Brain pericyte (primary cell): ENCODE measurements around the gene DDX28.
"Not testable (repeated sequence)": the region's sequence is repeated elsewhere in the genome, so short reads cannot be mapped to it uniquely, and the experiment has no call there.

Experiments
- DNase-seq: peaks from one replicate; pipeline ENCODE4 v3.0.0-alpha.2; 2012; ENCODE audit warnings: low read depth, low spot score

Gene DDX28

DNA sequence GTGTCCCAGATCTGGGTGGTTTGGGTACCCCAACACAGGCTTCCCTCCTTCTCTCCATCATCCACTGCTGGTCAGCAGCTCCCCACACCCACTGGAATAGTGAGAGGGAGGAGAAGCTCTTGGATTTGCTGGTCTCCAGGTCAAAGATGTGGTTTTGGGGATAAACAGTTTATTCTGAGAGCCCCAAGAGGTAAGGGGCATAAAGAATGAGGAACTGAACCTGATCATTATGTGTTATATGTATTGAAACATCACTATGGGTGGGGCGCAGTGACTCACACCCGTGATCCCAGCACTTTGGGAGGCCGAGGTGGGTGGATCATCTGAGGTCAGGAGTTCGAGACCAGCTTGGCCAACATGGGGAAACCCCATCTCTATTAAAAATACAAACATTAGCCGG lies 27.6 kb downstream of the DDX28 start:
- no peak for DNase-seq

DNA sequence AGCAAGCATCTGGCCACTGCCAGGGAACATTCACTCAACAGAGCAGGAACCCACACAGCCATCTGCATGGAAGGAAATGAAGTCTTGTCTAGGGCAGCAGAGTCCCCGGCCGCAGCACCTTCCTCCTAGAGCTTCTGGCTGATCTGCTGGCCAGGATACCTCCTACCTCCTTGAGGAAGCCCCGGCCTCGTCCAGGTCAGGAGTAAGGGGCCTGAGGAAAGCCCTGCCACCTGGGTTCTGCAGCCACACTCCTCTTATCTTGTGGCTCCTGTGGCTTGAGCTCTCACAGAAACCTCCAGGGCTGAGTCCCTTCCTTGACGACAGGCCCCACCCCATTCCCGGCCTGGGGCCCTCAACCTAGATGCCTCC lies 29.0 kb downstream of the DDX28 start:
- DNase-seq, result not testable (repeated sequence)

DNA sequence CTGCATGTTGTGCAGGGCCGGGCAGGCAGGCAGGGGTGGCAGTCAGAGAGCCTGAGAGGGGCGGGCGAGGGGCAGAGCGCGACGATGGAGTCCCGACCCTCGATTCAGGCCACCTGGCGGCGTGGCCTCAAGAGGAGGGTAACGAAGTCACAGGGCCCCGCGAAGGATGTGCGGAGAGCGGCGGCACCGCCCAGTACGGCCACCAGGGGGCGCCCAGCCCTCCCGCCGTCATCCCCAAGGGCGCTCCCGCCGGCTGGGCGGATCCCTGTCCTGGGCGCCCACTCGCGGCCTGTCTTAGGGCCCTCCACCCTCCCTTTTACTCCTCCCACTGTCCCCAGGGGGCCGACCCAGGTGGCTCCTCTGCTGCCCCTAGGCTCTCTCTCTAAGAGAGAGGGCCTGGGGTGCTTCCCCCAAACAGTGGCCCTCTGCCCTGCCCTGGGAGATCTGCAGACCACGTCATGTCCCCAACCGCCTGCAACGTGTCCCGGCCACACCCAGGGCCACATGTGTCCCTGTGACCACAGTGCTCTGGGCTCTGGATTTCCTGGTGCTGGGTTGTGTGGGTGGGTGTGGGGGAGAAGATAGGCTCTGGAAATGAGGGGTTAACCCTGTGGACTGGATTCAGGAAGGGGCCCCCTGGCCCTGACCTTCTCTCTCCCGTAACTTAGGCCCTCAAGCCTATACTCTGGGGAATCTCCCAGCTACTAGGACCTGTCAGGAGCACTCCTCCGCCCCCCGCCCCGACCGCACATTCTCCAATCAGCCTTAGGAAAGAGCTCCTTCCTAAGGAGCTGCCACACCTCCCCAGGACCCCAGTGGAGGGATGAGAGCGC lies 29.6 kb downstream of the DDX28 start:
- DNase-seq, result no peak

DNA sequence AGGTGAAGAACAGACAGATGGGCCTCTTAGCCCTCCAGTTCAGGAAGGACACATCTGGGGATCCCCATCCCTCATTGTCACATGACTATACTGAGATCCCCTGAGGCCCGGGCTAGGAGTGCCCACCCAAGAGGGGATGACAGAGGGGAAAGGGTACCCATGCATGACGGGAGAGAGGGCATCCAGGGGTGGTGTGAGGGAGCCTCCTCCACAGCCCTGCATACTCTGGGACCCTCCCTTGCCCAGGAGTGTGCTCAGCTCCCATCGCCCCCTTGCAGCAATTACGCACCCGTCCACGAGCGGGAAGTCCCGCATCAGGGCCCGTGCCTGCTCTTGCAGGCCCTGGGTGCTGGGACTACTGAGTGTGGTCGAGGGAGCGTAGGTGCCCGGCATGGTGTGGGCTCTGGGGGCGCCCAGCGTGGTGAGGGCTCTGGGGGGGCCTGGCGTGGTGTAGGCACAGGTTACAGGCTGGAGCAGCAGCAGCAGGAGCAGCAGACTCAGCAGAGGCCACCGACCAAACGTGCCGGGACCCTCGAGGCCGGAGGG lies 30.3 kb downstream of the DDX28 start:
- DNase-seq, result no peak

DNA sequence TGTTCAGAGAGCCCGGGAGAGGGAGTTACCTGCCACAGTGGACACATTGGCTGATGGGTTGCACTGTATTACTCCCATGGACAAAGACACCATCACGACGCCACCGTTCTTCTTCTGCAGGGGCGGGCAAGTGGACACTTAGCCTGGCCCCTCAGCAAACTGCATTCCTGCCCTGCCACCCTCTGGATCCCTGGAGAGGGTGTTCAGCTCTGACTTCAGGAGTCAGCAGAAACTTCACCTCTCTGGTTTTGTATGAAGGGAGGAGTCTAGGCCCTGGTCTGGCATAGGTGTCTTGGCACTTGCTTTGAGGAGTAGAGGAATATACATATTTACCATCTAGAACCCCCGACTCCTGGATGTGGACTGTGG lies 33.0 kb downstream of the DDX28 start:
- DNase-seq, result no peak

DNA sequence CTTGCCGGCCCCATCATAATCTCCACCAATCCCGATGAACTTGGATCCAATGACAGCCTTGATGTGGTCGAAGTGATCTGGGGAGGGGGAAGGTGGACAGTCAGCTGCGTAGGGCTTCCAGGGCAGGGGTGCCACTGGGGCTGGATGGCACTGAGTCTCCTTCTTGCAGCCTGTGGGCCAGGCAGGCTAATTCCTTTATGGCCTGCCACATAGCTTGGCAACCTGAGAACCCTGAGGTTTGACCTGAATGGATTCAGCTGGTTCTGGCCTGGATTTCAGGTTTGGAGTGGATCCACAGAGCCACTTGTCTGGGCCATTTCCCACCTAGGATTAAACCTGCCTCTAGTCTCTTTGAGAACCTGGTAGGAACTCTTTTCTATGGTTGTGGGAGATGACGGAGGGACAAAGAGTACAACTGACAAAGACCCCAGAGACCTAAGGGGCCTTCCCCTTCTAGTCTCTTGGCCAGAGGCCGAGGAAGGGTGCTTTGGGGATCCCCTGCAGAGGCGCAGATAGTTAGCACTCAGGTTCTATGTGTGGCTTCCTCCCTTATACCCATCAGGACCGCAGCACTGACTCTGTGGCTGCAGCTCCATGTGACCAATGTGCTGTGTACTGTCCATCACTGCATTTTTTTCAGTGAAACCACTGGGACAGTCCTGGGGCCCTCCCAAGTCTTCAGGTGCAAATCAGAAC lies 33.6 kb downstream of the DDX28 start:
- no peak for DNase-seq

DNA sequence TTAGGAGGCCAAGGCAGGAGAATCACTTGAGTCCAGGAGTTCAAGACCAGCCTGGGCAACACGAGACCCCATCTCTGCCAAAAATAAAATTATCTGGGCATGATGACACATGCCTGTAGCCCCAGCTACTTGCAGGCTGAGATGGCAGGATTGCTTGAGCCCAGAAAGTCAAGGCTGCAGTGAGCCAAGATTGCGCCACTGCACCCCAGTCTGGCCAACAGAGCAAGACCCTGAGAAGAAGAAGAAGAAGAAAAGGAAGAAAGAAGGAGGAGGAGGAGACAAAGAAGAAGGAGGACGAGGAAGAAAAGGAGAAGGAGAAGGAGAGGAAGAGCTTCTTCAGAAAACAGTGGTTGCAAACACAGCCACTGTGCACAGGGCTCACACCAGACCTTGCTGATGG lies 34.4 kb downstream of the DDX28 start:
- DNase-seq, result no peak

DNA sequence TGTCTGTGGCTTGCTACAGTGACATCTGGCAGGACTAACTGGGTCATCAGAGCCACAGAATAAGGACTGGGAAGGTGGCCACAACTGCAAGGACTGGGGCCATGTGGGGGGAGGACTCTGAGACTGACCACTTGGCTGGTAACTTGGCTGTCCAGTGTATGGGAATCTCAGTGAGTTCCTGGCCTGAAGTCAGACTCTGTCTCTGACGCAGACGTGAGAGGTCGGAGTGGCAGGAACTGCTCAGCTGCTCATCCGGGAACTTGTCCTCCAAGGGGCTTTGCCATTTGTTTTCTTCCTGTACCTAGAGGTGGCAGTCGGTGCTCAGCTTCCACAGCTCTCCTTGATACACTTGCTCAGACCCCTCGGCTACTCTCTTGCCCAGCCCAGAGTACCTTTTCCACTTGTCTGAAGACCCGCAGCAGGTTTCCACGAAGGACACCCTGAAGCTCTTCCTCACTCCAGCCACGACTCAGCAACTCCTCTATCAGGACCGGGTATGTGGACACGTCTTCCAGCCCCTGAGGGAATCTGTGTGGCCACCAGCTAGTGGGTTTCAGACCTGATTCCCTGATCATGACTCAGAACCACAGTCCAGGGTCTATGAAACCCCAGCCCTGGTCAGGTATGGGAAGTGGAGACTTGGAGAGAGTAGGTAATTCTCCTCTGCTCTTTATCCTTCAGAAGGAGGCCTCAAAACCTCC lies 35.4 kb downstream of the DDX28 start:
- no peak for DNase-seq

DNA sequence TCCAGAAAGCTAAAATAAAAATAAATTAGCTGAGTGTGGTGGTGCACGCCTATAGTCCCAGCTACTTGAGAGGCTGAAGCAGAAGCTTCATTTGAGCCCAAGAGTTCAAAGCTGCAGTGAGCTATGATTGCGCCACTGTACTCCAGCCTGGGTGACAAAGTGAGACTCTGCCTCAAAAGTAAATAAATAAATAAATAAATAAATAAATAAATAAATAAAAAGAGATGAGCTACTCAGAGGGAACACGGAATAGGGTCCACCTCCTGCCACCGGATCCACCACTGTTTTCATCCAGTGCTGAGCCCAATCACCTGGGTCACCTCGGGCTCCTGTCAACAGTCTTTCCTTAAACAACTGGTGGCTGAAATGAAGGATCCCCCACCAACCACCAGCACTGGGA lies 36.1 kb downstream of the DDX28 start:
- DNase-seq, result no peak

DNA sequence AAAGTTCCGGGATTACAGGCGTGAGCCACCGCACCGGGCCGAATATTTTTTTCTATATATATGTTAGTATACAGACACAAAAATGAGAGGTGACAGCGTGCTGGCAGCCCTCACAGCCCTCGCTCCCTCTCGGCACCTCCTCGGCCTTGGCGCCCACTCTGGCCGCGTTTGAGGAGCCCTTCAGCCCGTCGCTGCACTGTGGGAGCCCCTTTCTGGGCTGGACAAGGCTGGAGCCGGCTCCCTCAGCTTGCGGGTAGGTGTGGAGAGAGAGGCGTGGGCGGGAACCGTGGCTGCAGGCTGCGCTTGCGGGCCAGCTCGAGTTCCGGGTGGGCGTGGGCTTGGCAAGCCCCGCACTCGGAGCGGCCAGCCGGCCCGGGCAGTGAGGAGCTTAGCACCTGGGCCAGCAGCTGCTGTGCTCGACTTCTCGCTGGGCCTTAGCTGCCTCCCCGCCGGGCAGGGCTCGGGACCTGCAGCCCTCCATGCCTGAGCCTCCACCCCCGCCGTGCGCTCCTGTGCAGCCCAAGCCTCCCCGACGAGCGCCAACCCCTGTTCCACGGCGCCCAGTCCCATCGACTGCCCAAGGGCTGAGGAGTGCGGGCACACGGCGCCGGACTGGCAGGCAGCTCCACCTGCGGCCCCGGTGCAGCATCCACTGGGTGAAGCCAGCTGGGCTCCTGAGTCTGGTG lies 40.9 kb downstream of the DDX28 start:
- DNase-seq, result no peak

DNA sequence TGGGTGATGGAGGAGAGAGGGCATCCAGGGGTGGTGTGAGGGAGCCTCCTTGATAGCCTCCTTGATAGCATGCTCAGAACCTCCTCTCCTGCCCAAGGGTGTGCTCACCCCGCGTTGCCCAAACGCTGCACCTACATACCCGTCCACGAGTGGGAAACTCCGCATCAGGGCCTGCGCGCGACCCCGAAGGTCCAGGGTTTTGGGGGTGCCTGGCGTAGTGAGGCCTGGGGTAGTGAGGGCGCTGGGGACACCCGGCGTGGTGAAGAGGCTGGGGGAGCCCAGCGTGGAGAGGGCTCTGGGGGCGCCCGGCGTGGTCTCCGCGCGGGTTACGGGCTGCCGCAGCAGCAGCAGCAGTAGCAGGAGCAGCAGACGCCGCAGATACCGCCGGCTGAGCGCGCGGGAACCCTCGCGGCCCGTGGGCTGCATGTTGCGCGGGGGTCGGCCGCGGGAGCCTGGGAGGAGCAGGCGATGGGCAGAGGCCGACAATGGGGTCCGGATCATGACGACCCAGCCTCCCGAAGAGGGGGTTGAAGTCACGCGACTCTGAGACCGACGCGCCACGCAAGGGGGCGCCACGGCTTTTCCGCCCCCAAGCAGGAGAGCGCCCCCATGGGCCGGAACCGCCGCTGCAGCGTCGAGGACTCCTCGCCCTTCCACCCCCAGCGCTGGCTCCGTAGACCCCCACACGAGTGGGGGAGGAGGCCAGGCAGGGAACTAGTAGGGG lies 42.9 kb downstream of the DDX28 start, which contains the start of gene DPEP3:
Gene DPEP3 (minus strand): TSS at position 545 of the 724 bp plus-strand sequence. CDS start 119 bp downstream, at position 426.
- DNase-seq, result no peak

DNA sequence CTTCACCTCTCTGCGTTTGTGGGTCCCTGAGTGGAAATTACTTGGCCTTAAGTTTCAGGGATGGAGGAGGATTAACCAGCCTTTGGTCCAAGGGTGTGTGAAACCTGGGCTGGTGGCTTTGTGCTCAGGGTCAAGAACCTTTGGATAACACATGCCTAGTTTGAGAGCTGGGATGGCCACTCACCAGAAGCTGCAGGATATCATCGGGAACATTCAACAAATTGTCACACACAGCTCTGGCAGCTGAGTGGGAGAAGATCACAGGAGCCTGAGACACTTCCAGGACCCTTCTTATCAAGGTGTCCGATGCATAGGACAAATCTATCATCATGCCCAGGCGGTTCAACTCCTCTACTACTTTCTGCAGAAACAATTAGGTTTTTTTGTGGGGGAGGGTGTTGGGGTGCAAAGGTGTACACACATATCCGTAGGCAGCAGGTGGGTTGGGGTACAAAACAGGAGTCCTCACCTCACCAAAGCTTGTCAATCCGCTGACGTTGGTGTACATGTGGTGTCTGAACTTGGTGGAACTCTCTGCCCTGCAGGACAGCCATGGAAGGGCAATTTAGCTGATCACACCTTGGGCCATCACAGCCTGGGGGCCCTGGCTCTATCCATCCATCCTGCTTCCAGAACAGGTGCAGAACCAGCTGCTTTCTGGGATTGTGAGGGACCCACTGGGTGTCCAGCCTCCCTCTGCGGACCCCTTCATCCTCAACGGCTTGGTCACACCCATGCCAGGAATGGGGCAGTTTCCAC lies 45.4 kb downstream of the DDX28 start:
- DNase-seq, result no peak

DNA sequence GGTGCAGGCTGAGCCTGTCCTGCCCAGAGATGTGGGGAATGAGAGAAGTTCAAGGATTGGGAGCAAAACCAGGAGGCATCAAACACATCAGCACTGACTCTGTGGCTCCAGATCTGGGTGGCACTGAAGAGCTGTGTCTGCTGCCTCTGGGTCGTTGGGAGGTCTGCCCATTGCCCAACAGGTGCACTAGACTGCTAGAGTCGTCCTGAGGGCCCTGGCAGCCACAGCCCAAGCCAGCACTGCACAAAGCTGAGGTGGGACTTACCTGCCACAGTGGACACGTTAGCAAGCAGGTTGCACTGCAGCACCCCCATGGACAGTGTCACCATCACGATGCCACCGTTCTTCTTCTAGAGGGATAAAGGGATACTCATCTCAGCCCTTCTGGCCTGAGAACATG lies 46.0 kb downstream of the DDX28 start:
- DNase-seq, result no peak

DNA sequence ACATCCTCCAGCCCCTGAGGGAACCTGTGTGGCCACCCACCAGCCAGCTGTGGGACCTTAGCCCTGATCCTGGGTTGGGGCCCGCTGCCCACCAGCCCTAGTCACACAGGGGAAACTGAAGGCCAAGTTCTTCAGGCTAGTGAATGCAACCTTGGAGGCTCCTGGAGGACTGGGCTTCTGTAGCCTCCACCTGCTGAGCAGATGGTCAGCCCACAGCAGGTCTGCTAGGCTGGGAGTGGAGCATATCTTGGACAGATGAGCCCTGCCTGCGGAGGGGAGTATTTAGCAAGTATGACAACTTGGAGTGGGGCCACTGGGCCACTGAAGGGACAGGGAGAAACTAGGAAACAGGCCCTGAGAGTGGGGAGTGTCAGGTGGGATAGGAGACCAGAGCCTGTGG lies 46.8 kb downstream of the DDX28 start:
- DNase-seq, result no peak

DNA sequence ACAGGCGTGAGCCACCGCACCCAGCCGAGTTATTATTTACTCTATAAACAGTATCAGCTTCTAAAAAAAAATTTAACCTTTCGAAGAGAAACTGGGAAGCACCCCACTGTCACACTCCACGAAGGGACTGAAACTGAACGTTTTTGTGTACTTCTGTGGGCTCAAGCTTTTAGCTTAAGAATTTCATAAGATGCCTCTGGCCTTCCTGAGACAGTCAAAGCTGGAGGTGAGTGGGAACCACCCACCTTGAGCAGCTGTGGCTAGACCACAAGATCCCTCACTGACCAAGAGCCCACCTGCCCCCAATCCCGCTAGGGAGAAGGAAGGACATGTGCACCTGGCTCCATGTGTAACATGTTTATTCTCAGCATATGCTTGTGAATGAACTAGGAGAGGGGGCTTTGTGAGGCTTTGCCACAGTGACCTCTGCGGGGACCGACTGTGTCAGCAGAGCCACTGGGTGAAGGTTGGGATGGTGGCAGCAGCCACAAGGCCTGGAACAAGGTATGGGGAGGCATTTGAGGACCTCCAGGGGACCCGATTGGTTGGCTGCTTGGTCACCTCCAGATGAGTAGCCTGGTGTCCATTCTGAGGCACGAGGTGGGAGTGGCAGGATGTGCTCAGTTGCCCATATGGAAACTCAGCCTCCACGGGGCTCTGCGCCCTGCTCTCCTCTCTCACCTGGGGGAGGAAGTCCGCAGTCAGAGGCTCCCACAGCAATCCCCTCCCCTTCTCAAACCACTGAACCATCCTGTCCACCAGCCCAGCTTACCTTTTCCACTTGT lies 47.5 kb downstream of the DDX28 start:
- DNase-seq, result no peak

DNA sequence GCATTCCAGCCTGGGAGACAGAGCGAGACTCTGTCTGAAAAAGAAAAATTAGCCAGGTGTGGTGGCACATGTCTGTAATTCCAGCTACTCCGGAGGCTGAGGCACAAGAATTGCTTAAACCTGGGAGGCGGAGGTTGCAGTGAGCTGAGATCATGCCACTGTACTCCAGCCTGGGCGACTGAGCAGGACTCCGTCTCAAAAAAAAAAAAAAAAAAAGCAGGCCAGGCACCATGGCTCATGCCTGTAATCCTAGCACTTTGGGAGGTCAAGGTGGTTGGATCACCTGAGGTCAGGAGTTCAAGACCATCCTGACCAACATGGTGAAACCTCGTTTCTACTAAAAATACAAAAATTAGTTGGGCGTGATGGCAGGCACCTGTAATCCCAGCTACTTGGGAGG lies 50.7 kb downstream of the DDX28 start:
- not testable (repeated sequence) for DNase-seq

DNA sequence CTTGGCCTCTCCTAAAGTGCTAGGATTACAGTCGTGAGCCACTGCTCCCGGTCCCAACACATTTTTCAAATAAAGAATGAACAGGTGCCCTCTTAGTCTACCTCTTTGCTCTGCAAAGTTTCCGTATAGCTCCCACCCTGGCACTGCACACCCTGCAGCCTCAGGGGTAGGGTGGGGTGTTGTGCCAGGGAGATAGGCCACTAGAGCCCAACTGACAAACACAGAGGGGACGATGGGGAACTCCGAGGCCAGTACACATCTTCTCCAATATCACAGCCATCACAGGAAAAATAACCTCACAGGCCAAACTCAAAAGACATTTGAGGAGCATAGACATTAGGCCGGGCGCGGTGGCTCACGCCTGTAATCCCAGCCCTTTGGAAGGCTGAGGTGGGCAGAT lies 51.9 kb downstream of the DDX28 start:
- no peak for DNase-seq
